NCI-H226 (cell line): ENCODE results near the gene CEP70.
"Not testable (repeated sequence)": the region's sequence is repeated elsewhere in the genome, so short reads cannot be mapped to it uniquely, and the experiment has no call there.

ENCODE experiments used
- DNase-seq: peaks from one replicate; pipeline ENCODE4 v3.0.0-alpha.2; 2015

The CEP70 gene

DNA sequence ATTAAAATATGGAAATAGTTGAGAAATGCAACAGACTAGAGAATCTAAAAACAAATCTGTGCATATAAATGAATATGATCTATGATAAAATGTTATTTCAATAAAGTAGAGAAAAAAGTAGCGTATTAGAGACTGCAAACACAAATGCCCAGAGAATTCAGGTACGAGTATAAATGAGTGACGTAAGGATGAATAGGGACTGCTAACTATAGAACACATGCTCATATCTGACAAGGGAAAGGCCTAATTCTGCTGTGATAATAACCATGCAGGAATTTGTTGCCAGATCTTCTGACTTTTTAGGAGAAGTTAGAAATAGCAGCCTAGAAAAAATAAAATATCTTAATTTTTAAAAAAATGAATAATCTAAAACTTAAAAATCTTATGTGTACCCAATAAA, 86.5 kb downstream of the CEP70 start:
- no peak for DNase-seq

DNA sequence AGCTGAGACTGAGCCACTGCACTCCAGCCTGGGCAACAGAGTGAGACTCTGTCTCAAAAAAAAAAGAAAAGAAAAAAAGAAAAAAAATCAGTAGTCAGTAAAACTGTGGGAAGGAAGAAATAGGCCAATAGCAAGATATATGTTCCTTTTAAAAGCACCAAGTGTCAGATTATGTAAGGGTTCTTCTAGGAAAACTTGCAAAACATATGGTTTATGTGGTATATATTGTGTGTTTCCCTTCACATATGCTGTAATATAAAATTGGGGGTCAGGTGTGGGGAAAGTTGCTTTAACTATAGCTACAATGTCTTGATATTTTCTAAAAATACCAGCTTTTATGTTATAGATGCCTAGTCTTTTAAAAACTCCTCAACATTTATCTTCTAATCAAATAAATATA, 95.1 kb downstream of the CEP70 start:
- no peak for DNase-seq

DNA sequence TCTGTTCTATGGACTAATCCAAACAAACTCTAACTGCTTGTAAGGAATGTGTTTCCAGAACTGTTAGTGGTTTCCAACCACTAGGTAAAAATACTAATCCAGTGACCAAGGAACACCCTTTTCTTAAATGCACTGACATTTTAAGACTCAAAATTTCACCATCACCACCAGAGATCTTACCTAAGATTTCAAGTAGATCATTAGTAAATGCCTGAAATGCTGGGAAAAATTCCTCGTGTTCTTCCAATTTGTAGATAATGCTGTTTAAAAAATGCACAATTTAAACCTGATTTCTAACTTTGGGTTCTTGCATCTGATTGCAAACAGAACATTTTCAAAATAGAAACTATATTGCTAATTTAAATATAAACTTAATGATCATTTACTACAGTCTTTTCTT, 96.2 kb downstream of the CEP70 start:
- no peak for DNase-seq

DNA sequence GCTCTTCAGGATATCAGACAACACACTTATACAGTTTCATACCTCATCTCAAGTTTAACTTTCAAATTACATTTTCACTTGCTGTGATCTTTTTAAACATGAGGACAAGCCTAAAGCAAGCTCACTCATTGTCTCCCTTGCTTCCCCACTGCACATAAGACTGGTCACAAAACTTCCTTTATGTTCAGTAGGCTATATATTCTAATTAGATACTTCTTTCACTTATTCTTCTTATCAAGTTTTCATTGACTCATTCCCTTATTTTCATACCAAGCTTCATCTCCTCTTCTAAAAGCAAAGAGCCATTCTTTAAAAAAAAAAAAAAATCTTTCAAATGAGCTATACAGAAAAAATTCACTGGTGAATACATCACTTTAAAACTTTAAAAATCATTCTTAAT, 97.0 kb downstream of the CEP70 start:
- DNase-seq: no peak

DNA sequence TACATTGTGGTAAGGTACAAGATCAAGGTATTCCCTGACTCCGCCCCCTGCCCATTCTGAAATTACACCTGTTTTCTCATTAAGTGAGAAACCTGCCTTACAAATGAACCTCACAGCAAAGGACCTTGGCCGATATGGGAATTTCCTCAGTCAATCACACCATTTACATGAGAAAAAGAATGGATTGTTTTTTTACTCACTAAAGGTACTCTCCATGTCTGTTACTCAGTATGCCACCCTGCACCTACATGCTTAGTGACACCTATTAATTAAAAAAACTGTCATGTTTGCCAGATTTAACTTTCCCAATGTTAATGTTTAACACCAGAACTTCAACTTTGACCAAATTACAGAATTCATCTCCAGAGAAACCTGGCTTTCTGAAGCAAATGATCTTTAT, 97.6 kb downstream of the CEP70 start:
- DNase-seq: no peak

DNA sequence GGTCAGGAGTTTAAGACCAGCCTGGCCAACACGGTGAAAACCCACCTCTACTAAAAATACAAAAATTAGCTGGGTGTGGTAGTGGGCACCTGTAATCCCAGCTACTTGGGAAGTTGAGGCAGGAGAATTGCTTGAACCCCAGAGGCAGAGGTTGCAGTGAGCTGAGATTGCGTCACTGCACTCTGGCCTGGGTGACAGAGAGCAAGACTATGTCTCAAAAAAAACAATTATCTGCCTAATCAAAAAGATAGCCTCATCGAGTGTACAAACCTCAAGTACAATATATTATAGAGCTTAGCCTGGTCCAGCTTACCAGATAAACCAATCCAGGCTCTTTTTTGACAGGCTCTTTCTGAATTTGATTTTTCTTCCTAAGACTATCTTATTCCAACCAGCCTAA, 98.4 kb downstream of the CEP70 start:
- DNase-seq: not testable (repeated sequence)

DNA sequence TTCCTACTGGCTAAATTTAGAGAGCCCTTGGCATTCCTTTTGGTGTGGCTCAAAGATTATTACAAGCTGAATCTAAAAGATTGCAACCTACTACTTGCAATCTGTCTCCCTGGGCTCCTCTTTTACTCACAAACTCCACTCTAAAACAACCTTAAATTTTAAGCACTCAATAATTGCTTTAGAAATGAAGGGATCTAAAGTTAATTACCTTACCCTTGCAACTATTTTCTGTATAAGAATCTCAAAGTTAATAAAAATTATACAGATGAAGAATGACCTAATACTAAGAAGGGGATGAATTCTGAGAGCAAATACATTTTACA, 99.5 kb downstream of the CEP70 start:
- DNase-seq: no peak

DNA sequence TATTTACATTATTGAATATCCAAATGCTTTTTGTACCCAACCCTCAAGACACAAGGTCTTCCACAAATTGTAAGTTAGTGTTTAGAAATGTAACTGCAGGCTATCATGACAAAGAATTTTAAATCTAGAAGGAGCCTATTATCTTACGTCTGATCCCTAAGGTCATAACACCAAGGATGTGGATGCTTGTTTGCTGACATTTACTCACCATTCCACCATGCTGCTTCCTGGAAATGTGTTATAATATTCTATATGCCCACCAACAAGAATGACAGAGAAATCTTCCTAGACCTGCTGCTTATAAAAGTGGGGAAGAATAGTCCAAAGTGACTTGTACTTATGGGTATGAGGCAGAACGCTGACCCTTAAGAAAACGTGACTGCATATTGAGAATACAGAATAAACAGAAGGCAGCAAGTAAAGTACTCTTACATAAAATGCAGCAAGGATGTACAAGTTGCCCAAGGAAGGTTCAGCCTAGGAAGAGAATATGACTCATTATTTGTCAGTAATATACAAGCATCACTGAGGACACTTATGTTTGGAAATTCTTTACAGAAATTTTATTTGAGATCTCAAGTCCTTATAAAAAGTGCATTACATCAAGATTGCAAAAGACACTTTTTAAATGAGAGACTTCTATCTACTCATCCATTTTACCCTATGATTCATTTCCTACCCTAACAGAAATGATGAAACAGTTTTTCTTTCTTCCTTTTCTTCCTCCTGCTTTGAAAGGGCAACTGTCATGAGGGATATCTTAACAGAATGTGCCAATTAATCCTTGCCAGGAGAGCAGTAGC, 100.1 kb downstream of the CEP70 start:
- DNase-seq: peak; percentile 88

DNA sequence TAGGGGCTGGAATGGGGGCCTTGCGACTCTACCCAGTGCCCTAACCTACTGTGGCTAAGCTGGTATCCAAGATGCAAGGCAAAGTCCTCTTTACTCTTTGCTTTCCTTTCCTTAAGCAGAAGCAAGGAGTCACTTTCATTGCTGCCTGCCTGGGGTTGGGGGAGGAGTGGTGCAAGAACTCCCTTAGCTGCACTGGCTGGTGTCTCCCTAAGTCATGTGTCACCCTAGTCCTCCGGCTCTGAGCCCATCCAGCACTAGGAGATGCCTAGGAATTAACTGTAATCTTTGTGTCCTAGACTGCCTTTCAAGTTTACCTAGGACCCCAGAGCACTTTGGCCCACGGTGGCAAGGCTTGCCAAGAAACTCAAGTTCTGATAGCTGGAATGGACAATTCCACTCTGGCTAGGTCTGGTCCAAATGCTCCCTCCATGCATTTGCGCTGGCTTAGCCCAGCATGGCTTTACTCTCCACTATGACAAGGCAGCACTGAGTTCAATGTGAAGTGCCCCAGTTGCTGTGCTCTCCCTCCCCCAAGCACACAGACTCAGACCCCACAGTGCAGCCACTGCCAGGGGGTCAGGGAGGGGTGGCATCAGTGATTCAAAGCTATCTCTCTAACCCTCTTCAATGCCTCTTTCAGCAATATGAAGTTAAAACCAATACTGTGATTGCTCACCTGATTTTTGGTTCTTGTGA, 100.9 kb downstream of the CEP70 start:
- no peak for DNase-seq

DNA sequence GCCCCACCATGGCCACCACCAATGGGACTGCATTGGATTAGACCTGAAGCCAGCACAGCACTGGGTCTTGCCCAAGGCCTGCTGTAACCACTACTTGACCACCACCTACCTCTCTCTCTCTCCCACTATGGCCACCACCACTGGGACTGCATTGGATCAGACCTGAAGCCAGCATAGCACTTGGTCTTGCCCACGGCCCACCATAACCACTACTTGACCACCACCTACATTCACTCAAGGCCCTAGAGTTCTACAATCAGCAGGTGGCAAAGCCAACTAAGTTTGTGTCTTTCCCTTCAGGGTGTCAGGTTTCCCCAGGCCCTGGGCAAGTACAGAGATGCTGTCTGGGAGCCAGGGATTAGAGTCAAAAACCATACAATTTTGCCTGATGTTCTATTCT, 102.1 kb downstream of the CEP70 start:
- DNase-seq: no peak

DNA sequence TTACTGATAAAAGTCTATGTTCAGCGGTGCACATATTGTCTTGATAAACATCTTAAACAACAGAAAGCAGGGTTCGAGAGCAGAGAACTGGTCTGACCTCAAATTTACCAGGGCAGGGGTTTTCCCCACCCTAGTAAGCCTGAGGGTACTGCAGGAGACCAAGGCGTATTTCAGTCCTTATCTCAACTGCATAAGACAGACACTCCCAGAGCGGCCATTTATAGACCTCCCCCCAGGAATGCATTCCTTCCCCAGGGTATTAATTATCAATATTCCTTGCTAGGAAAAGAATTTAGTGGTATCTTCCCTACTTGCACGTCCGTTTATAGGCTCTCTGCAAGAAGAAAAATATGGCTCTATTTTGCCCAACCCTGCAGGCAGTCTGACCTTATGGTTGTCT, 107.5 kb downstream of the CEP70 start:
- not testable (repeated sequence) for DNase-seq

DNA sequence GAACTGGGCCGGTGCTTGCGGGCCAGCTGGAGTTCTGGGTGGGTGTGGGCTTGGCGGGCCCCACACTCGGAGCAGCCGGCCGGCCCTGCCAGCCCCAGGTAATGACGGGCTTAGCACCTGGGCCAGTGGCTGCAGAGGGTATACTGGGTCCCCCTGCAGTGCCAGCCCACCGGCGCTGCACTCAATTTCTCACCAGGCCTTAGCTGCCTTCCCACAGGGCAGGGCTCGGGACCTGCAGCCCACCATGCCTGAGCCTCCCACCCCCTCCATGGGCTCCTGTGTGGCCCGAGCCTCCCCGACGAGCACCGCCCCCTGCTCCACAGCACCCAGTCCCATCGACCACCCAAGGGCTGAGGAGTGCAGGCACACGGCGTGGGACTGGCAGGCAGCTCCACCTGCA, 109.4 kb downstream of the CEP70 start:
- not testable (repeated sequence) for DNase-seq

DNA sequence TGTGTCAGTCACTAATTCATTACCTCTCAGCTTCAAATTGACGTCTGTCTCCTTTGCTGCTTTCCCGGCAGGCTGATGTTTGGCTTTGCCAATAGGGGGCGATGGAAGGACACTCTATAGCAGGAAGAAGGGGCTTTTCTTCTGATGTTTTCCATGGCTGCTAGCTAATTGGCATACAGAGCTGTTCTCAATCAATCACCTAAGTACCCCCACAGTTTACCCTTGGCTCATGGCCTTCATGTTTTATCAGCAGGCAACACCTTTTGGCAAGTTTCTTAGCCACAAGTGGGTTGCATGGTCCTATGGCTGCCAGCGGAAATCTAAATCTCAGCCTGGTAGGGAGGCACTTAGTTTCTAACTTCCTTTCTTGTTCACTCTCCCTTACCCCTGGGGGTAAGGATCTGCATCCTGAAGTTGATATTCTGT, 114.6 kb downstream of the CEP70 start:
- DNase-seq: no peak

DNA sequence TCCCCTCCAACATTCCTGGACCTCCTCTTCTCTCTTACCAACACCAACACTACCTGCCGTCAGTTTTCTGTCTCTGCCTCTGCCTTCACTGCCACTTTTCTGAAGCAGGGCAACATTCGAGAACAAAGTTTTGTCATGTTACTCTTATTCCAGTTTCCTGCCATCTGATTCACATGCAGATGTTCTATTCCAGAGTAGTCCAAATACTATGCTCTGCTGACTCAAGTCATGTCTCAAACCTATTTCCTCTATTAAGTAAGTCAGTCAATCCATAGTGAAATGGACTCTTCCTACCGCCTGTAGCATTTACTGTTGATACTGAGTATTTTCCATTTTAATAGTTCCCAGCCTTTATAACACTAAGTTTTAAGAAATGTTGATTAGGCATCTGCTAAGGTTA, 116.3 kb downstream of the CEP70 start:
- DNase-seq: no peak

DNA sequence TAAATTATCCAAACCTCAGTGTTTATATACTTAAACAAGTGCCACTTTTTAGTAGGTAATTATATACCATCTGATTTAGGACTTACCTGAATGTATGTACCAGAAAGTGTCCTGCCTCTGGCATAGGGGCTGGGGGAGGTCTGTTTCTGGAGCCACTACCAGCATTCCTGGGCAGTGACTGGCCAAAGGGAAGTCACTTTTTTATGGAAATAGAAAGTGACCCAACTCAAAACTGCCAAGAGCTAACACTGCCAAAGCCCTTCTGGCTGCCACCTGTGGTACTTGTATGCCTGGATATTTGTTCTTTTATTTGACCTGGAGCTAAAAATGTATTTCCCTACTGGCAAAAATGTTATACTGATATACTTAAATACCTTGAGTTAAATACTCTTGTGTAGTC, 116.9 kb downstream of the CEP70 start:
- DNase-seq: no peak

DNA sequence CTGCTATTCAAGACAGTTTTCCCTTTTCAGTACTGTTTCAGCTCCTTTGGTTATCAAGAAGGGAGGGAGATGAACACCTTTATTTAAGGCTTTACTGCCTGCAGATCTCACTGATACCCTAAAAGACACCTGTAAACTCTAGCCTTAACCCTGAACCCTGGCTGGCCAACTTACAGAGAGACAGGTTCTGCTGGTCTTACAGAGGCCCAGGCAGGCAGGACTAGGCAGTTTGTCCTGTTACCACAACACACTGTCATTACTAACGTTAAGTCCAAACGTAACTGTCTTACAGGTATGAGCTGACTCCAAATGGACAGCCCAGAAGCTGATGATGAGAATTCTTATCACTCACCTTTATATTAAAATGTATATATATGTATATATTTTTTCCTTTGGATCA, 117.5 kb downstream of the CEP70 start:
- DNase-seq: no peak

DNA sequence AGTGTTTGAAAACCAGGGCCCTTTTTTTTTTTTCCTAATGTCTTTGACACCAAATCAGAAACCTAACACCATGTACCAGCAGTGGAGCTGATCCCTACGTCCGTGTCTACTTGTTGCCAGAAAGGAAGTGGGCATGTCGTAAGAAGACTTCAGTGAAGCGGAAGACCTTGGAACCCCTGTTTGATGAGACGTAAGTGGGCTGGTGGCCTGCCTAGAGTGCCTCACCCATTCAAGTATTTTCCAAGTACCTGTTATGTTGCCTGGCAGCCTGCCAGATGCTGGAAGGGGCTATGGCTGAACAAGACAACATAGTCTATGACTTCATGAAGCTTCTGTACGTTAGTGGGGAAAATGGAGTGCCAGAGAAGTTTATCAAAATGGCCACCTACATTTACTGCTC, 119.9 kb downstream of the CEP70 start:
- DNase-seq: no peak

DNA sequence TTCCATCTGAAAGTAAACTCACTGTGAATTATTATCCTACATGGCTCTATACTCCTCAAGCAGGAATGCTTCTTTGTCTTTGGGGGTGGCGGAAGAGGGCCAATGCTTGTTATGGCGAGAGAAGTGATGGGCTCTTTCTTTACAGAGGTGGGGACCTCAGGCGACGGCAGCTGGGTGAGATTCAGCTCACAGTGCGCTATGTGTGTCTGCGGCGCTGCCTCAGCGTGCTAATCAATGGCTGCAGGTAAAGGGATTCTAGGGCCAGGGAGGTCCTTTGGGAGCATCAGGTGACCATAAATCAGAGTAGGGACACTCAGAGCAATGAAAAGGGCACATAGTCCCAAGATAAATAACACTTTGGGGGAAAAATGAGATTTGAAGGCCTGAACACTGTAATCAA, 120.7 kb downstream of the CEP70 start:
- DNase-seq: no peak

DNA sequence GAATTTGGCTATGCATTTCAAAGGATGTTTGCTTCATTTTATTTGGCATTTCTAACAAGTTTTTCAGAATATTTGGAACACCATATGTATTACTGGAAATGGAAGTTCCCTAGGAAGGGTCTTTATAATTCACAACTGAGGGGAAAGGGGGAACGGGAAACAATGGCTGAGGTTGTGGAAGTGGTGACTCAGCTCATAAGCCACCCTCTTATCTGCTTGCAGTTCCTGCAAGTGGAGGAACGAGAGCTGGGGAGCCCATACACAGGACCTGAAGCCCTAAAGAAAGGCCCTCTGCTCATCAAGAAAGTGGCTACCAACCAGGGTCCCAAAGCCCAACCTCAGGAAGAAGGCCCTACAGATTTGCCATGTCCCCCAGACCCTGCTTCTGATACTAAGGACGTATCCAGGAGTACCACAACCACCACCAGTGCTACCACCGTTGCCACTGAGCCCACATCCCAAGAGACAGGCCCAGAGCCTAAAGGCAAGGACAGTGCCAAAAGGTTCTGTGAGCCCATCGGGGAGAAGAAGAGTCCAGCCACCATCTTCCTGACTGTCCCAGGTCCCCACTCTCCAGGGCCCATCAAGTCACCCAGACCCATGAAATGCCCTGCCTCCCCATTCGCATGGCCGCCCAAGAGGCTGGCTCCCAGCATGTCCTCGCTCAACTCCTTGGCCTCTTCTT, 121.8 kb downstream of the CEP70 start:
- DNase-seq: no peak

DNA sequence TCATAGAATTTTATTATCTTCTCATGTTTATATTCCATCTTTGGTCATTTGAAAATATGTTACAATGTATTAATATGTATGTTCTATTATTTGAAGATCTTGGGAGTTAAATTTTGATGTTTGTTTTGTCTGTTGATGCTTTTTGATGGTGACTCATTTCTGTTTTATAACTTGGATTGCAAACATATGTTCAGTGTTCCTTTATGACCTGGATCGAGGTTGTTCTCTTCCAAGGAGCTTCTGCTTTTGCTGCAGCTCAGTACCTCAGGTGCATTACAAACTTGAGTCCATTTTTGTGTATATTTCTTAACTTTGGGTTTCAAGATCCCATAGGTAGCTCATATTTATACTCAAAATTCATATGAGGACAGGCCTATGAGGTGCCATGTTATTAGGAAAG, 122.6 kb downstream of the CEP70 start:
- no peak for DNase-seq

DNA sequence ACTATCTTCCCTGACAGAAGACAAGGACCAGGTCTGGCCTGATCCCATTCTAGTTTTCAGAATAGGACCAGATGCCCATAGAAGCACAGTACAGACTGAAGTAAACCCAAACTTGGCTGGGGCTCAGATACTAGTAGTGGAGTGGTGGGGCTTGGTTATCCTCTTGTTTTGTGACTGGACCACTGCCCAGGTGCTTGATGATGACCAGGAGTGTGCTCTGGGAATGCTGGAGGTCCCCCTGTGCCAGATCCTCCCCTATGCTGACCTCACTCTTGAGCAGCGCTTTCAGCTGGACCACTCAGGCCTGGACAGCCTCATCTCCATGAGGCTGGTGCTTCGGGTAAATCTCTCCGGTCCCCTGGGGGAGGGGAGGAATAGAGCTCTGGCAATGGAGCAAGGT, 123.4 kb downstream of the CEP70 start:
- no peak for DNase-seq

DNA sequence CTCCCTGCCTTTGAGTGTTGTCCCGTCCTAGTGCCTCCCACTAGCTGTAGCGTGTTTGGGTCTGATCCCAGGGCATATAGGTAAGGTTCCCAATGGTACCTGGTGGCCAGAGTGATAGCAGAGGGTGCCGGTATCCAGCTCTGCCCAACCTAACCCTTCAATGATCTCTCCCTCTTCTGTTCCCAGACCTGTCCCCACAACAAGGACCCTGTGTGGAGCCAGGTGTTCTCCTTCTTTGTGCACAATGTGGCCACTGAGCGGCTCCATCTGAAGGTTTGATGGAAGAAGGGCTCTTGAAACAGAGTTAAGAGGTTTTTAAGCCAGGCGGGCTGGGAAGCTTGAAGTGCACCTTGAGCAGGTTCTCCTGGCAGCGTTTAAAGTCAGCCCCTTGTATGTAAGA, 124.2 kb downstream of the CEP70 start:
- DNase-seq: no peak

DNA sequence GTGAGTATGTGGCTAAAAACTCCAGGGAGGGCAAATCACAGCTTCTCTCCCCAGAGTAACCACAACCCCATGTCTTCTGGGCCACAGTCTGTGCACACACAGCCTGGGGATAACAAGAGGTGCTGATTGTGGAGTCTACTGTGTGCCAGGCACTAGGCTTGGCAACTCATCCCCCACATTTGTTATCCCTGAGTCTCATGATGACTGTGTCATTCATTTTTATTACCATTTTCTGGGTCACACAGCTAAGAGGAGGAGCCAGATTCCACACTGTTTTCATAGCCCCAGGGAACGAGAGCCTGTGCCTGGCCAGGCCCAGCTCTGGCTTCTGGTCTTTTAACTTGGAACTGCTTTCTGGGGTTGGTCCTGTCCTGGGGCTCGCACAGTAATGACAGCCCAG, 125.2 kb downstream of the CEP70 start:
- peak; percentile 80 for DNase-seq

DNA sequence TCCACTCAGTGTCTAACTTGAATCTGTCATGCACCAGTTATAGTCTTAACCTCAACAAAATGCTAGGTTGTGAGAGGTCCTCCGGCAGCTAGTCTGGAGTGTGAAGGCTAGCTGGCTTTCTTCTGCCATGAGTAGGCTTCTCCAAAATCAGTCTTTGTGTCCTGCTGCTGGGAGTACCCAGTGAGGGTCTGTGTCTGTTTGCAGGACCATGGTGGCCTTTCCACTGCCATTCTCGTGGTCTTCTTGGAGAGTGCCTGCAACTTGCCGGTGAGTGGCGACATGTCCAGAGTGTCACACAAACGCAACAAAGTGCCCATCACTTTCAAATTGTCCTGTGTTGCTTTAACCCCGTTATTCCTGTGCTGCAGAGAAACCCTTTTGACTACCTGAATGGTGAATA, 125.6 kb downstream of the CEP70 start:
- no peak for DNase-seq
